Activated naive CD8-positive, alpha-beta T cell treated with anti-CD3 and anti-CD28 coated beads, Interleukin-2, amount 50 U/mL, for 24 hours (primary cell): ENCODE measurements around the gene PLEK.
"Not testable (repeated sequence)": the region's sequence is repeated elsewhere in the genome, so short reads cannot be mapped to it uniquely, and the experiment has no call there.

Experiments
- ATAC-seq: fragments of 150-1000 bp; cut with Tn5 transposase; one replicate; pipeline ENCODE4 v1.10.0; 2021
- DNase-seq: peaks from one replicate; pipeline ENCODE4 v3.0.0; 2021
- H3K27ac Mint-ChIP-seq: one replicate; pipeline ENCODE4 v1.8.0; 2021; ENCODE audit warnings: mild to moderate bottlenecking, mixed read lengths
- H3K27me3 Mint-ChIP-seq: one replicate; pipeline ENCODE4 v1.8.0; 2021; ENCODE audit warnings: mixed read lengths
- H3K36me3 Mint-ChIP-seq: one replicate; pipeline ENCODE4 v1.8.0; 2021; ENCODE audit warnings: low read depth, mixed read lengths
- H3K4me1 Mint-ChIP-seq: one replicate; pipeline ENCODE4 v1.8.0; 2021; ENCODE audit warnings: mixed read lengths
- H3K4me3 Mint-ChIP-seq: one replicate; pipeline ENCODE4 v1.8.0; 2021; ENCODE audit warnings: mild to moderate bottlenecking, moderate library complexity, mixed read lengths
- H3K9me3 Mint-ChIP-seq: one replicate; pipeline ENCODE4 v1.8.0; 2021; ENCODE audit warnings: mixed read lengths

The PLEK gene

GRCh38 chr2:68426848-68427579 is 61.9 kb downstream of the PLEK start:
- ATAC-seq (no peak), DNase-seq (no peak)
- H3K27ac Mint-ChIP-seq: no peak overlapping the region
- peaks cover under 1% of the 10 kb centered on the region for H3K36me3 Mint-ChIP-seq
- H3K27me3 Mint-ChIP-seq: peaks cover under 1% of the 10 kb centered on the region
- no peaks in the 10 kb centered on the region for H3K9me3 Mint-ChIP-seq
- peaks cover 20% of the 10 kb centered on the region for H3K4me1 Mint-ChIP-seq
- no peak overlapping the region for H3K4me3 Mint-ChIP-seq

GRCh38 chr2:68428126-68428525 is 63.0 kb downstream of the PLEK start:
- DNase-seq (no peak), ATAC-seq (no peak)
- Mint-ChIP-seq H3K4me3 (no peak overlapping the region), H3K4me1 (peaks cover 19% of the 10 kb centered on the region), H3K27me3 (no peaks in the 10 kb centered on the region), H3K36me3 (no peaks in the 10 kb centered on the region), H3K27ac (no peak overlapping the region), H3K9me3 (no peaks in the 10 kb centered on the region)

- no peak overlapping the region for H3K4me3 Mint-ChIP-seq
- no peaks in the 10 kb centered on the region for H3K36me3 Mint-ChIP-seq
- DNase-seq (no peak), ATAC-seq (no peak)
- H3K4me1 Mint-ChIP-seq: peaks cover 19% of the 10 kb centered on the region
- H3K27ac Mint-ChIP-seq: no peak overlapping the region
- H3K27me3 Mint-ChIP-seq: no peaks in the 10 kb centered on the region
- H3K9me3 Mint-ChIP-seq: no peaks in the 10 kb centered on the region
These were observed 63.7 kb downstream of the PLEK start for GRCh38 chr2:68428746-68429145.

- no peaks in the 10 kb centered on the region for H3K9me3 Mint-ChIP-seq
- H3K27me3 Mint-ChIP-seq: no peaks in the 10 kb centered on the region
- no peaks in the 10 kb centered on the region for H3K36me3 Mint-ChIP-seq
- DNase-seq (no peak), ATAC-seq (no peak)
- no peak overlapping the region for H3K4me3 Mint-ChIP-seq
- H3K27ac Mint-ChIP-seq: no peak overlapping the region
- peaks cover 19% of the 10 kb centered on the region for H3K4me1 Mint-ChIP-seq
These were observed 64.3 kb downstream of the PLEK start for GRCh38 chr2:68429311-68429826.

GRCh38 chr2:68431316-68431972 is 66.4 kb downstream of the PLEK start:
- H3K27me3 Mint-ChIP-seq: no peaks in the 10 kb centered on the region
- H3K9me3 Mint-ChIP-seq: no peaks in the 10 kb centered on the region
- no peak for ATAC-seq
- H3K4me3 Mint-ChIP-seq: no peak overlapping the region
- no peak overlapping the region for H3K27ac Mint-ChIP-seq
- no peak for DNase-seq
- no peaks in the 10 kb centered on the region for H3K36me3 Mint-ChIP-seq
- peaks cover 16% of the 10 kb centered on the region for H3K4me1 Mint-ChIP-seq

- no peaks in the 10 kb centered on the region for H3K9me3 Mint-ChIP-seq
- H3K4me3 Mint-ChIP-seq: no peak overlapping the region
- no peak for ATAC-seq
- H3K36me3 Mint-ChIP-seq: no peaks in the 10 kb centered on the region
- H3K27ac Mint-ChIP-seq: no peak overlapping the region
- DNase-seq: no peak
- peaks cover 3% of the 10 kb centered on the region for H3K4me1 Mint-ChIP-seq
- peaks cover 1% of the 10 kb centered on the region for H3K27me3 Mint-ChIP-seq
These were observed 67.9 kb downstream of the PLEK start for GRCh38 chr2:68432696-68433658.

- ATAC-seq (no peak), DNase-seq (no peak)
- H3K4me1 Mint-ChIP-seq: peaks cover 5% of the 10 kb centered on the region
- no peaks in the 10 kb centered on the region for H3K9me3 Mint-ChIP-seq
- peaks cover 1% of the 10 kb centered on the region for H3K27me3 Mint-ChIP-seq
- H3K27ac Mint-ChIP-seq: no peak overlapping the region
- no peak overlapping the region for H3K4me3 Mint-ChIP-seq
- no peaks in the 10 kb centered on the region for H3K36me3 Mint-ChIP-seq
These were observed 69.9 kb downstream of the PLEK start for GRCh38 chr2:68434981-68435380.

- ATAC-seq (no peak), DNase-seq (no peak)
- H3K4me3 Mint-ChIP-seq: no peak overlapping the region
- no peaks in the 10 kb centered on the region for H3K36me3 Mint-ChIP-seq
- H3K27ac Mint-ChIP-seq: no peak overlapping the region
- H3K9me3 Mint-ChIP-seq: no peaks in the 10 kb centered on the region
- peaks cover 11% of the 10 kb centered on the region for H3K4me1 Mint-ChIP-seq
- peaks cover 1% of the 10 kb centered on the region for H3K27me3 Mint-ChIP-seq
These were observed 70.5 kb downstream of the PLEK start for GRCh38 chr2:68435615-68436014.

- H3K9me3 Mint-ChIP-seq: no peaks in the 10 kb centered on the region
- H3K27ac Mint-ChIP-seq: no peak overlapping the region
- no peak overlapping the region for H3K4me3 Mint-ChIP-seq
- H3K36me3 Mint-ChIP-seq: no peaks in the 10 kb centered on the region
- DNase-seq: no peak
- peaks cover 1% of the 10 kb centered on the region for H3K27me3 Mint-ChIP-seq
- H3K4me1 Mint-ChIP-seq: peaks cover 17% of the 10 kb centered on the region
- no peak for ATAC-seq
These were observed 71.2 kb downstream of the PLEK start for GRCh38 chr2:68436270-68436669.

- no peak for DNase-seq
- no peak for ATAC-seq
- Mint-ChIP-seq H3K27ac (no peak overlapping the region), H3K36me3 (no peaks in the 10 kb centered on the region), H3K9me3 (no peaks in the 10 kb centered on the region), H3K27me3 (peaks cover 8% of the 10 kb centered on the region), H3K4me3 (no peak overlapping the region), H3K4me1 (peaks cover 21% of the 10 kb centered on the region)
These were observed 73.6 kb downstream of the PLEK start for GRCh38 chr2:68438455-68439303.

- no peaks in the 10 kb centered on the region for H3K36me3 Mint-ChIP-seq
- DNase-seq: peak; percentile 86
- peak; percentile 100 for ATAC-seq
- peaks cover 8% of the 10 kb centered on the region for H3K27me3 Mint-ChIP-seq
- no peaks in the 10 kb centered on the region for H3K9me3 Mint-ChIP-seq
- peak overlapping the region; percentile 68 for H3K27ac Mint-ChIP-seq
- H3K4me1 Mint-ChIP-seq: peaks cover 21% of the 10 kb centered on the region
- H3K4me3 Mint-ChIP-seq: peak overlapping the region; percentile 19
These were observed 76.3 kb downstream of the PLEK start for GRCh38 chr2:68441179-68441993.

GRCh38 chr2:68441994-68442322 is 76.9 kb downstream of the PLEK start:
- ATAC-seq (no peak), DNase-seq (no peak)
- Mint-ChIP-seq H3K4me1 (peaks cover 21% of the 10 kb centered on the region), H3K27me3 (peaks cover 8% of the 10 kb centered on the region), H3K9me3 (no peaks in the 10 kb centered on the region), H3K27ac (no peak overlapping the region), H3K36me3 (no peaks in the 10 kb centered on the region), H3K4me3 (no peak overlapping the region)

GRCh38 chr2:68446425-68446824 is 81.3 kb downstream of the PLEK start:
- not testable (repeated sequence) for DNase-seq, H3K4me3 Mint-ChIP-seq, ATAC-seq, H3K4me1 Mint-ChIP-seq, H3K36me3 Mint-ChIP-seq, H3K27ac Mint-ChIP-seq, H3K9me3 Mint-ChIP-seq, H3K27me3 Mint-ChIP-seq
